22Rv1 (cell line): ENCODE data around the gene PPP2R5C.

Experiments
- H3K27ac ChIP-seq: fragments of 450-650 bp; 2 replicates; pipeline ENCODE4 v1.5.1; 2017
- ZFX ChIP-seq: fragments of 450-650 bp; IDR thresholded peaks from 2 replicates; pipeline ENCODE4 v1.6.1; 2017; ENCODE audit warnings: antibody characterized with exemption, borderline replicate concordance
- TF ChIP-seq, protein P1 (sequence below): fragments of 450-650 bp; IDR thresholded peaks from 2 replicates; pipeline ENCODE4 v1.5.1; 2017; ENCODE audit warnings: mild to moderate bottlenecking

Gene PPP2R5C

DNA sequence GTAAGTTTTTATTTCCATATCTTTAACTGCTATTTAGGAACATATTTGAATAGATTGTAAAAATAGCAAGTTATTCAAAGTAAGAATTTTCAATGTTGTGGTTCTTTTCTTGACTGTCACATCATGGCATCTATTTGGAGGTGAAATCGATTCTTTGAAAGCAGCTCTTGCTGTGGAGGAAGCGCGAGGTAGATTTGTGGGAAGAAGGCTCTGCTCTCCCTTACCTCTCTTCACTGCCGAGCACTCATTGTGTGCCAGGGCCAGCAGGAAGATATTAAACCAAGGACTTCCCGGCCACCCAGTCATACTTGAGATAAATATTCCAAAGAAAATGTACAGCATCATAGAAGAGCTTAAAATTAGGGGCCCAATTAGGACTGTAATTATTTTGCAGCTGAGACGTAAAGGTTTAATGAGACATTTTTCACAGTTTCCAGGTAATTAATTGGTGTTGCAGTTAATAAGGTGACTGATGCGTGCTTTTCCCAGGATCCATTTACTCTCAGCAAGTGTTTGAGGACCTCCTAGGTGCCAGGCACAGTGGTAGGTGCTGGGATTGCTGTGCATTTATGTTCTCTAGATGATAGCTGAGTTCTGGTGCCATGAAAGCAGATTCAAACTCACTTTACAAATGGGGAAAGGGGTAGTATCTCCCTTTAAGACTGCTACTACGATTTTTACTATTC lies 113.7 kb downstream of the PPP2R5C start:
- no peak overlapping the region for H3K27ac ChIP-seq
- no peak for TF ChIP-seq ZFX

DNA sequence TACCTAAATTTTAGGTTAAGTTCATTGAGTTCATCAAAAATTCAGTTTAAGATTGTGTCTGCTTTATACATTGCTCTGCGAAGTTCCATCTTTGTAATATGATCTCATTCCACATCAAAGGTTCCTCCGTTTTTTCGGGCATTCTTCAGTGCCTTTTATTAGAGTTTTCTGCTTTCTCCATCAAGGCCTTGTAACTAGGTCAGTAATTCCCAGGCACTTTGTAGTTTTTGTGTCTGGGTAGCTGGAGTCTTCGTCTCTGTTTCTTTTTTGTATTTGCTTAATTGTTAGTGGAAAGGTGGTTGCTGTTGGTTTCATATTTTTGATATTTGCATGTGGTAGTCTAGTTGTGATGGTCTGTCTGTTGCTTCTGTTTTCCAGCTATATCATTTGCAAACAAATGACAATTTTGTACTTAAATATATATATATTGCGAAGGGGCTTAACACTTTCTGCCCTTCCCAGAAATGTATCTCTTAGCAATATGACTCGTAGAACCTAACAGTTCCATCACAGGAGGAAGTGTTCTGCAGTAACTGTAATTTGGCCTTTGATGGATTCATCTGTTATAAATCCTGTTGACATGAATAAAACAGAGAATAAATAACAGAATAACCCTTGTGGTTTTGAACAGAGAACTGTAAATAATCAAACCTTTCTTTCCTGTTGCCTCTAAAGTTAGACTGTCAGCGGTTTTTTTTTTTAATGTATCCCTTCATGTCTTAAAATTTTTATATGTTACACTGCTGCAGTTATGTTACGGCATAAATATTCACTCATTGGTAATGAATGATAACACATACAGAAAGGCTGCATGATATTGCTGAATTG lies 114.4 kb downstream of the PPP2R5C start:
- TF ChIP-seq, protein P1, sequence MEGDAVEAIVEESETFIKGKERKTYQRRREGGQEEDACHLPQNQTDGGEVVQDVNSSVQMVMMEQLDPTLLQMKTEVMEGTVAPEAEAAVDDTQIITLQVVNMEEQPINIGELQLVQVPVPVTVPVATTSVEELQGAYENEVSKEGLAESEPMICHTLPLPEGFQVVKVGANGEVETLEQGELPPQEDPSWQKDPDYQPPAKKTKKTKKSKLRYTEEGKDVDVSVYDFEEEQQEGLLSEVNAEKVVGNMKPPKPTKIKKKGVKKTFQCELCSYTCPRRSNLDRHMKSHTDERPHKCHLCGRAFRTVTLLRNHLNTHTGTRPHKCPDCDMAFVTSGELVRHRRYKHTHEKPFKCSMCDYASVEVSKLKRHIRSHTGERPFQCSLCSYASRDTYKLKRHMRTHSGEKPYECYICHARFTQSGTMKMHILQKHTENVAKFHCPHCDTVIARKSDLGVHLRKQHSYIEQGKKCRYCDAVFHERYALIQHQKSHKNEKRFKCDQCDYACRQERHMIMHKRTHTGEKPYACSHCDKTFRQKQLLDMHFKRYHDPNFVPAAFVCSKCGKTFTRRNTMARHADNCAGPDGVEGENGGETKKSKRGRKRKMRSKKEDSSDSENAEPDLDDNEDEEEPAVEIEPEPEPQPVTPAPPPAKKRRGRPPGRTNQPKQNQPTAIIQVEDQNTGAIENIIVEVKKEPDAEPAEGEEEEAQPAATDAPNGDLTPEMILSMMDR, result no peak
- no peak for TF ChIP-seq ZFX
- no peak overlapping the region for H3K27ac ChIP-seq

DNA sequence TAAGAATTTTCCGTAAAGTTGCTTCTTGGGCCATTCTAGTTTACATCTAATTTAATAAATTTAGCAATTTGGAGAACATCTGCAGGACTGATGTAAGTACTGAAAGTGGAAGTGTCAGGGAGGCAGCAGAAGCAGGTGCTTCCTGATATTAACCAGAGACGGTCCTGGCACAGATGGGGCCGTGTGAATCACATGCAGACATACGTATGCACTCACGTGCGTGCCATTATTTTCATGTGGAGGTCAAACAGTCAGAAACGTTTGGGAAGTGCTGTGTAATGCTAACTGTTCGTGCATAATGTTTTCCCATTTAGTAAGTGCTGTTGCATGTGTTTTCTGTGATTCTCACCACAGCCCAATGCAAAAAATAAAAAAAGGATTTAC lies 115.0 kb downstream of the PPP2R5C start:
- no peak overlapping the region for H3K27ac ChIP-seq
- no peak for TF ChIP-seq ZFX
- TF ChIP-seq, protein P1, result no peak

DNA sequence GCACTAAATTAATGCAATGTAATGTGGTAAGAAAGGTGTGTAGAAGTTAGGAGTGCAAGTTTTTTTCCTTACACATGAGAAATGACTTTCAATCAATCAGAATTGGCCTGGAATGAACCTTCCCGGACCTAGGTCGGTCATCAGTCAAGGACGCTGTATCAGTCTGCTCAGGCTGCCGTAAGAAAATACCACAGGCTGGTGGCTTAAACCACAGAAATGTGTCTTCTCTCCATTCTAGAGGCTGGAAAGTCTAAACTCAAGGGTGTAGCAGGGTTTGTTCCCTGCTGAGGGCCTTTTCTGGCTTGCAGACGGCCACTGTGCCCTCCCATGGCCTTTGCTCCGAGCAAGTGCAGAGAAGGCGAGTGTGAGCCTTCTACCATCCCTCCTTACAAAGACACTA lies 116.3 kb downstream of the PPP2R5C start:
- TF ChIP-seq, protein P1, result no peak
- no peak for TF ChIP-seq ZFX
- H3K27ac ChIP-seq, result no peak overlapping the region

DNA sequence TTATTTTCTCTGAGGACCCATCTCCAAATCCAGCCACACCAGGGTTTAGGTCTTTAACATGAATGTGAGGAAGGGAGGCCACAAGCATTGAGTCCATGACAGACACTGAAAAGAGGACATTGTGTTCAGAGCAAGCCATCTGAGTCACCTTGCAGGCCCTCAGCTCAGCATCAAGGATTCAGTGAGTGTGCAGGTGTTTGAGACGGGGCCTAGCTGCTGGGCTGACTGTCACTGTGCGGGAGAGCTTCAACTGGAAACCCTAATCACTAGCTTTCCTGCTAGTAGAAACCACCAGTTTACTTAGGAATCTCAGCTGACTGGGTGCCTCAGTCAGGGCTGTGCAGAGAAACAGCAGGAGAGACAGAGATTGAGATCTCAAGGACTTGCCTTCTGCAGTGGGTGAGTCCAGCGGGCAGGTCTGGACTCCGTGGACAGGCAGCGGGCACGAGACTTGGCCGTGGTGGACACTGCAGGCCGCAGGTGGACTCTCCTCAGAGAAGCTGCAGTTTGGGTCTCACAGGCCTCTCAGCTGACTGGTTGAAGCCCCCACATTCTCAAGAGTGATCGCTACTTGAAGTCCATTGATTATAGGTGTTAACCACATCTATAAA lies 116.8 kb downstream of the PPP2R5C start:
- TF ChIP-seq, protein P1, result no peak
- no peak for TF ChIP-seq ZFX
- H3K27ac ChIP-seq, result no peak overlapping the region

DNA sequence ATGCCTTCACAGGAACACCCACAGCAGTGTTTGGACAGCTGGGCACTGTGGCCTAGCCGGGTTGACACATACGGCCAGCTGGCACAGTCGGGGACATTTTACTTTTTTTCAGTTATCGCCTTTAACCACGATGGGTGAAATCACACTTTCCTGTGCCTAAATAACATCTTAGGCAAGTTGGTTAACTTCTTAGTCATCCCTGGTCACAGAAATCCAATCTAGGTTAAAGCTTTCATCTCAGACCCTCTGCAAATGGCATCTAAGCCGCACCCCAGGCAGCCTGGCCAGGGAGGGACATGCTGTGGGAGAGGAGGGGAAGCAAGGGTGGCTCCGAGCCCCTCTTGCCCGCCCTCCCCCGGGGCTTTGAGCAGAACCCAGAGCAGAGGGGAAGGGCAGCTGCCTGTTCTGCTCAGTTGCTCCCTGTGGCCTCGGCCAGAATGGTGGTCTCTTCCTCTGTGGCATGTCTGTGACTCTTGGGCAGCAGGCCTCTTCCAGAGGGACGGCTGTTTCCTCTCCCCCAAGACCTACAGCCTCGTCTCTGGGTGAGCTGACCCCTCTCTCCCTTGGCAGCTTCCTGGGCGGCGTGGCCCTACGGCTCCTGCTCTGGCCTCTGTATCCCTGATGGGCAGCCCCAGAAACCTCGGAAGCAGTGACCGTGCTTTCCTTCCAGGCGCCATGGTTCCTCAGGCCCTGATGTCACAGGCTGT lies 117.5 kb downstream of the PPP2R5C start:
- no peak for TF ChIP-seq ZFX
- TF ChIP-seq, protein P1, result no peak
- H3K27ac ChIP-seq, result no peak overlapping the region

DNA sequence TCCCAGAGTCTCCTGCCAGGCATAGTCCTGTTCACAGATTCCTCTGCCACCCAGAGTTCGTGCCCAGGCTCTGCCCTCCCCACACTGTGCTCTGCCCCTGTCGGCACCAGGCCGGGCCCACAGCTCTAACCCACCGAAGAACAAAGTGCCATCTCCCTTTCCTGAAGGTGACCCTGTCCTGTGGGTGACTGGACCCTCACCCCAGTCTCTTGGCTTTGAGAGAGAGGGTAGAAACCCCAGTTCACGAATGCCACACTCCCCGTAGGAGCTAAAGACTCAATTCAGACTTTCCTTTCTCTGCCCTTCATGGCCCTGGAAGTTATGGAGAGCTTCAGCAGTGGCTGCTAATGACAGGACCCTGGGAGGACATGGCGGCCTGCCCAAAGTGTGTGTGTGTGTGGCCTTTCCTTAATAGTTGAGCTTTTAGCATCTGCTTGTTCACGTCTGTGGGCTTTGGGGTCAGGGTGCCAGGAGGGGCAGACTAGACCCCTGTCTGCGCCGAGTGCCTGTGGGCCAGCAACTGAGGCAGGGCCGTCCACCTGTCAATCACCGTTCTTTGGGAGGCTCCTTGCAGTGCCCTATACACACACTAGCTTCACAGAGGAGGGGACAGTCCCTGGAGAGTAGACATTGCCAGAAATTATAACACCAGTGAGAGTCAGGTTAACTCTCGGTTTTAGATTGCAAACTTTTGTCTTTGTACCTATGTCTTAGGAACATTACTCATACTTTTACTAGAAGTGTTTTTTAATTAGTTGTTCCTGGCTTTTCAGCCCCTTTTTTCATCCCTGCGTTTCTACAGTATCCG lies 118.2 kb downstream of the PPP2R5C start:
- no peak for TF ChIP-seq ZFX
- TF ChIP-seq, protein P1, result no peak
- no peak overlapping the region for H3K27ac ChIP-seq
